GM23248 (cell line): ENCODE data around the gene PRR22.

Experiments used
- EZH2 ChIP-seq: fragments of 200-600 bp; sonication (generic); IDR thresholded peaks from 2 replicates; pipeline ENCODE4 v1.6.1; 2018; ENCODE audit warnings: antibody characterized with exemption, mild to moderate bottlenecking; ENCODE audit not compliant: insufficient read depth, poor library complexity, severe bottlenecking
- EZH2phosphoT487 ChIP-seq: fragments of 200-600 bp; sonication (generic); IDR thresholded peaks from 2 replicates; pipeline ENCODE4 v1.6.1; 2018; ENCODE audit warnings: antibody characterized with exemption, moderate library complexity, mild to moderate bottlenecking, low read depth; ENCODE audit not compliant: insufficient read depth

DNA sequence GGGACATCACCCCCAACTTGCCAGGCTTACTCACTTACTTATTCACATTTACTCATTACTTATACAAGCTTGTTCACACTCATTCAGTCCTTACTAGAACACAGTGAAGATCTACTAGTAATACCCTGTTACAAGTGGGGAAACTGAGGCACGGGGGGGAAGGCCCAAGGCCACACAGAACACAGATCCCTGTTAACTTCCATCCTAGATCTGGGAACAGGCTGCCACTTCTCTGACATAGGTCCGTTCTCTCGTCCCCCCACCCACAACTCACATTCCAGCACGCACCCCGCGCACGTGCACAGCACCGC lies 18.9 kb upstream of the PRR22 start:
- no peak for TF ChIP-seq EZH2
- no peak for TF ChIP-seq EZH2phosphoT487
